GM21367 (cell line): Measurements from ENCODE around the gene CNTD1.

ENCODE experiments used
- ATAC-seq: cut with Tn5 transposase; IDR thresholded peaks from one replicate; pipeline ENCODE4 v1.9.1; 2021; ENCODE audit not compliant: unreplicated experiment

Gene CNTD1

GRCh38 chr17:42779304-42779935, 19.2 kb upstream of the CNTD1 start:
- no peak for ATAC-seq

GRCh38 chr17:42779936-42780850, 18.5 kb upstream of the CNTD1 start, which contains the start of gene WNK4:
WNK4 (plus strand) TSS chr17:42780610; CDS start chr17:42780699, 89 bp downstream.
- no peak for ATAC-seq

- no peak for ATAC-seq
These were observed 17.6 kb upstream of the CNTD1 start for GRCh38 chr17:42780851-42781638.

- no peak for ATAC-seq
These were observed 17.0 kb upstream of the CNTD1 start for GRCh38 chr17:42781639-42782165.

- ATAC-seq: no peak
These were observed 16.2 kb upstream of the CNTD1 start for GRCh38 chr17:42782166-42783061.

- no peak for ATAC-seq
These were observed 15.4 kb upstream of the CNTD1 start for GRCh38 chr17:42783062-42783790.

- ATAC-seq: no peak
These were observed 14.9 kb upstream of the CNTD1 start for GRCh38 chr17:42783791-42784138.

GRCh38 chr17:42784409-42784808, 14.3 kb upstream of the CNTD1 start:
- no peak for ATAC-seq

GRCh38 chr17:42784811-42785592, 13.7 kb upstream of the CNTD1 start:
- ATAC-seq: no peak

GRCh38 chr17:42787266-42787665, 11.4 kb upstream of the CNTD1 start:
- ATAC-seq: no peak

GRCh38 chr17:42791948-42792347, 6.7 kb upstream of the CNTD1 start:
- ATAC-seq: no peak

- ATAC-seq: no peak
These were observed 6.1 kb upstream of the CNTD1 start for GRCh38 chr17:42792545-42792944.

- ATAC-seq: no peak
These were observed 3.6 kb upstream of the CNTD1 start for GRCh38 chr17:42795061-42795460.

GRCh38 chr17:42795465-42795864, 3.2 kb upstream of the CNTD1 start:
- ATAC-seq: no peak

GRCh38 chr17:42796066-42796758, 2.4 kb upstream of the CNTD1 start:
- ATAC-seq: no peak

- no peak for ATAC-seq
These were observed 1.3 kb upstream of the CNTD1 start for GRCh38 chr17:42797067-42798007.

- no peak for ATAC-seq
These were observed 664 bp upstream of the CNTD1 start for GRCh38 chr17:42798011-42798382.
